Measurements from ENCODE around the gene MTCP1. TPM values are rescaled to one million over a fixed set of nuclear protein-coding genes. Genes with fewer than 3 reads are reported as not detected.

Gene MTCP1
- total RNA-seq, 2 donors from 2014 or later: 0.36 to 15.8 TPM

DNA sequence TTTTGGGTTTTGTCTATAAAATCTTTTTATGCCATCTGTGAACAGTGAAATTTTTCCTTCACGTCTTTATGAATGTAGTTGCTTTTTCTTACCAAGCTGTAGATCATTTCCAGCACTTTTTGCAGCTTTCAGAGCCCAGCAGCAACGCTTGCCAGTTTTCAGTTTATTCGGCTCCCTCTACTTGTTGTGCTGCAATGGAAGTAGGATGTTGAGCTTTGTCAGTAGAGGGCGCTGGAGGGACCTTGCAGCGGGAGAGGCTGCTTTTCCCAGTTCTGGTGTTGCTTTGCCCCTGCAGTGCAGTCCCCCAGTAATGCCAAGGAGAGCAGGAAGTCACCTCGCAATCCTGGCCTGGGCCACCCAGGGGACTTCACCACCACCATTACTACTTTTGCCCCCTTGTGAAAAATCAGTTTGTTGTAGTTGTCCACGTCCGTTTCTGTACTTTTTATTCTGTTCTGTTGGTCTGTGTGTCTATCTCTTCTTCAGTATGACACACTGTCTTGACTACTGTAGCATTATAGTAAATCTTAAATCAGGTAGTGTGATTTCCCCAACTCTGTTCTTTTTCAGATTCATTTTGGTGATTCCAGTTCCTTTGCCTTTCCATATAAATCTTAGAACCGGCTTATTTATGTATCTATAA, 21.8 kb downstream of the MTCP1 start:
- H3K9me3 ChIP-seq: no peaks in the 10 kb centered on the region
- no peaks in the 10 kb centered on the region for H3K36me3 ChIP-seq
- DNase-seq (ENCODE audit: low spot score): no peak
- no peak overlapping the region for H3K4me3 ChIP-seq
- no peaks in the 10 kb centered on the region for H3K27me3 ChIP-seq (replicated peaks; ENCODE audit: insufficient read depth)
- WGBS: 44% methylated on average over 9 of the region's 9 CpGs
- TF ChIP-seq, protein P1, sequence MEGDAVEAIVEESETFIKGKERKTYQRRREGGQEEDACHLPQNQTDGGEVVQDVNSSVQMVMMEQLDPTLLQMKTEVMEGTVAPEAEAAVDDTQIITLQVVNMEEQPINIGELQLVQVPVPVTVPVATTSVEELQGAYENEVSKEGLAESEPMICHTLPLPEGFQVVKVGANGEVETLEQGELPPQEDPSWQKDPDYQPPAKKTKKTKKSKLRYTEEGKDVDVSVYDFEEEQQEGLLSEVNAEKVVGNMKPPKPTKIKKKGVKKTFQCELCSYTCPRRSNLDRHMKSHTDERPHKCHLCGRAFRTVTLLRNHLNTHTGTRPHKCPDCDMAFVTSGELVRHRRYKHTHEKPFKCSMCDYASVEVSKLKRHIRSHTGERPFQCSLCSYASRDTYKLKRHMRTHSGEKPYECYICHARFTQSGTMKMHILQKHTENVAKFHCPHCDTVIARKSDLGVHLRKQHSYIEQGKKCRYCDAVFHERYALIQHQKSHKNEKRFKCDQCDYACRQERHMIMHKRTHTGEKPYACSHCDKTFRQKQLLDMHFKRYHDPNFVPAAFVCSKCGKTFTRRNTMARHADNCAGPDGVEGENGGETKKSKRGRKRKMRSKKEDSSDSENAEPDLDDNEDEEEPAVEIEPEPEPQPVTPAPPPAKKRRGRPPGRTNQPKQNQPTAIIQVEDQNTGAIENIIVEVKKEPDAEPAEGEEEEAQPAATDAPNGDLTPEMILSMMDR (IDR thresholded peaks at IDR 0.05): no peak
- no peak for TF ChIP-seq POLR2A (IDR thresholded peaks at IDR 0.05)
- TF ChIP-seq POLR2AphosphoS5 (IDR thresholded peaks at IDR 0.05): no peak
- no peaks in the 10 kb centered on the region for H3K4me1 ChIP-seq (replicated peaks)
- intact Hi-C loops (cut with DNase I): no loop called here
- H3K27ac ChIP-seq: no peak overlapping the region

DNA sequence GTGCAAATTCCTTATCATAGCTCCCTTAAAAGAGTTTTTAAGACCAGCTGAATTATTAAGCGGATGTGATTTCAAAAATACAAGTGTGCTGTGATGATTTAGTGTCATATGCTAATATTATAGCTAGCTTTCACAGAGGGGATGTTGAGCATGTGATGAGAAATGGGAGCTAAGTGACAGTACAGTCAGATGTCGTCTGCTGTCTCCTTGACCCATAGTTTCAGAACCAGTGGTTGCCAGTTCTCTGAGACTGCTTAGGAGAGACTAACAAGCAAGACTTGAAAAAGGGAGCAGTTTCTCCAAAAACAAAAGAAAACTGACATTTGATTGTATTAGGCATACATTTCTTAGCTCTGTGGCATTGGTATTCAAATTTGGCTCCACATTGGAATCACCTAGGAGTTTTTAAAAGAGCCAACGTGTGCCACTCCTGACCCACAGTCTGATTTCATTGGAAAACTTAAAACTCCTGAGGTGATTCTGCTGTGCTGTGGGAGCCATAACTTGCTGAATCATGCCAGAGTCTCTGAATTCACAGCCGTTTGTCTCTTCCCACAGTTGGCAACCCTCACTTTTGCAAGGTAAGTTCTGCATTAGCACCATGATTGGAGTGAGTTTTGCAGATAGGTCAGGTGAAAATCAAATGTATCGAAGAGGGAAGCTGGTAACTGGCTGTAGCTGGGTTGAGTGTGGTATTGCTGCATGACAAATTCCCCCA, 24.0 kb downstream of the MTCP1 start:
- intact Hi-C loops (cut with DNase I): no loop called here
- no peaks in the 10 kb centered on the region for H3K9me3 ChIP-seq
- no peak overlapping the region for H3K4me3 ChIP-seq
- no peak overlapping the region for H3K27ac ChIP-seq
- no peak for DNase-seq (ENCODE audit: low spot score)
- H3K27me3 ChIP-seq (replicated peaks; ENCODE audit: insufficient read depth): no peaks in the 10 kb centered on the region
- H3K4me1 ChIP-seq (replicated peaks): no peaks in the 10 kb centered on the region
- 88% methylated on average over 5 of the region's 5 CpGs for WGBS
- TF ChIP-seq POLR2A (IDR thresholded peaks at IDR 0.05): no peak
- no peak for TF ChIP-seq POLR2AphosphoS5 (IDR thresholded peaks at IDR 0.05)
- TF ChIP-seq, protein P1 (IDR thresholded peaks at IDR 0.05): no peak
- H3K36me3 ChIP-seq: no peaks in the 10 kb centered on the region

- TF ChIP-seq, protein P1 (IDR thresholded peaks at IDR 0.05): no peak
- TF ChIP-seq POLR2A (IDR thresholded peaks at IDR 0.05) (no peak), POLR2AphosphoS5 (IDR thresholded peaks at IDR 0.05) (no peak)
- intact Hi-C loops (cut with DNase I): no loop called here
These were observed 24.7 kb downstream of the MTCP1 start for GRCh38 chrX:155046129-155046810.

GRCh38 chrX:155035688-155036087, 35.2 kb downstream of the MTCP1 start:
- H3K9me3 ChIP-seq: no peaks in the 10 kb centered on the region
- intact Hi-C loops (cut with DNase I): no loop called here
- no peaks in the 10 kb centered on the region for H3K4me1 ChIP-seq (replicated peaks)
- no peaks in the 10 kb centered on the region for H3K36me3 ChIP-seq
- H3K27ac ChIP-seq: no peak overlapping the region
- TF ChIP-seq POLR2A (IDR thresholded peaks at IDR 0.05) (no peak), POLR2AphosphoS5 (IDR thresholded peaks at IDR 0.05) (no peak)
- TF ChIP-seq, protein P1 (IDR thresholded peaks at IDR 0.05): no peak
- 96% methylated on average over 4 of the region's 4 CpGs for WGBS
- no peak overlapping the region for H3K4me3 ChIP-seq
- DNase-seq (ENCODE audit: low spot score): no peak
- no peaks in the 10 kb centered on the region for H3K27me3 ChIP-seq (replicated peaks; ENCODE audit: insufficient read depth)

More at GRCh38 chrX:155046129-155046810, 24.7 kb downstream of the MTCP1 start:
- H3K9me3 ChIP-seq: no peaks in the 10 kb centered on the region
- no peaks in the 10 kb centered on the region for H3K36me3 ChIP-seq
- no peaks in the 10 kb centered on the region for H3K4me1 ChIP-seq (replicated peaks)
- H3K27ac ChIP-seq: no peak overlapping the region
- DNase-seq (ENCODE audit: low spot score): no peak
- H3K4me3 ChIP-seq: no peak overlapping the region
- 87% methylated on average over 6 of the region's 6 CpGs for WGBS
- no peaks in the 10 kb centered on the region for H3K27me3 ChIP-seq (replicated peaks; ENCODE audit: insufficient read depth)

Measured in prostate gland (tissue), 2 donors.